ENCODE measurements around the gene FBXL3. TPM values are rescaled to one million over a fixed set of nuclear protein-coding genes. Genes with fewer than 3 reads are reported as not detected.
"Not testable (repeated sequence)": the region's sequence is repeated elsewhere in the genome, so short reads cannot be mapped to it uniquely, and the experiment has no call there.

FBXL3 gene
- total RNA-seq, 1 donor from 2014 or later = 57.7 TPM

DNA sequence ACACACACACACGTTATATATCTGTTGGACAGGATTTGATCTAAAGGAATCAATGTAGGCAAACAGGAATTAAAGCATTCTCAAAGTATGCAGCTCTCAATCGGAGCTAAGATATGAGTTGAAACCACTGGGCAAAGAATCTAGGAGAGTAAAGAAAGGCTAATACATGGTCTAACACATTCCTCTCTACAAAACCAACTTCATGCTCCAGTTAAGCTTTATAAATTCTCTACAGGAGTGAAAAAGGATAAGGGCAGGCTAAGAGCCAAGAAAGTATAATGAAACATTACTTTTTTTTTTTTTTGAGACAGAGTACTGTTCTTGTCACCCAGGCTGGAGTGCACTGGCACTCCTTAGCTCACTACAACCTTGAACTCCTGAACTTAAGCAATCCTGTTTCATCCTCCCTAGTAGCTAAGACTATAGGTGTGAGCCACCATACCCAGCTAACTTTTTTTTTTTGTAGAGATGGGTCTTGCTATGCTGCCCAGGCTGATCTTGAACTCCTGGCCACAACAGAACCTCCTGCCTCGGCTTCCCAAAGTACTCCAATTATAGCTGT lies 10.6 kb downstream of the FBXL3 start:
- TF ChIP-seq, protein P1, sequence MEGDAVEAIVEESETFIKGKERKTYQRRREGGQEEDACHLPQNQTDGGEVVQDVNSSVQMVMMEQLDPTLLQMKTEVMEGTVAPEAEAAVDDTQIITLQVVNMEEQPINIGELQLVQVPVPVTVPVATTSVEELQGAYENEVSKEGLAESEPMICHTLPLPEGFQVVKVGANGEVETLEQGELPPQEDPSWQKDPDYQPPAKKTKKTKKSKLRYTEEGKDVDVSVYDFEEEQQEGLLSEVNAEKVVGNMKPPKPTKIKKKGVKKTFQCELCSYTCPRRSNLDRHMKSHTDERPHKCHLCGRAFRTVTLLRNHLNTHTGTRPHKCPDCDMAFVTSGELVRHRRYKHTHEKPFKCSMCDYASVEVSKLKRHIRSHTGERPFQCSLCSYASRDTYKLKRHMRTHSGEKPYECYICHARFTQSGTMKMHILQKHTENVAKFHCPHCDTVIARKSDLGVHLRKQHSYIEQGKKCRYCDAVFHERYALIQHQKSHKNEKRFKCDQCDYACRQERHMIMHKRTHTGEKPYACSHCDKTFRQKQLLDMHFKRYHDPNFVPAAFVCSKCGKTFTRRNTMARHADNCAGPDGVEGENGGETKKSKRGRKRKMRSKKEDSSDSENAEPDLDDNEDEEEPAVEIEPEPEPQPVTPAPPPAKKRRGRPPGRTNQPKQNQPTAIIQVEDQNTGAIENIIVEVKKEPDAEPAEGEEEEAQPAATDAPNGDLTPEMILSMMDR (IDR thresholded peaks at IDR 0.05) = no peak
- intact Hi-C loops (cut with DNase I) = no loop called here
- peaks cover 72% of the 10 kb centered on the region for H3K36me3 ChIP-seq
- no peak overlapping the region for H3K4me3 ChIP-seq
- H3K27ac ChIP-seq = no peak overlapping the region
- H3K27me3 ChIP-seq (ENCODE audit: low read depth) = no peaks in the 10 kb centered on the region
- DNase-seq = no peak
- ATAC-seq = peak in 1 of 2 donors; percentile 35
- H3K4me1 ChIP-seq = peaks cover 39% of the 10 kb centered on the region
- H3K9me3 ChIP-seq = no peaks in the 10 kb centered on the region

DNA sequence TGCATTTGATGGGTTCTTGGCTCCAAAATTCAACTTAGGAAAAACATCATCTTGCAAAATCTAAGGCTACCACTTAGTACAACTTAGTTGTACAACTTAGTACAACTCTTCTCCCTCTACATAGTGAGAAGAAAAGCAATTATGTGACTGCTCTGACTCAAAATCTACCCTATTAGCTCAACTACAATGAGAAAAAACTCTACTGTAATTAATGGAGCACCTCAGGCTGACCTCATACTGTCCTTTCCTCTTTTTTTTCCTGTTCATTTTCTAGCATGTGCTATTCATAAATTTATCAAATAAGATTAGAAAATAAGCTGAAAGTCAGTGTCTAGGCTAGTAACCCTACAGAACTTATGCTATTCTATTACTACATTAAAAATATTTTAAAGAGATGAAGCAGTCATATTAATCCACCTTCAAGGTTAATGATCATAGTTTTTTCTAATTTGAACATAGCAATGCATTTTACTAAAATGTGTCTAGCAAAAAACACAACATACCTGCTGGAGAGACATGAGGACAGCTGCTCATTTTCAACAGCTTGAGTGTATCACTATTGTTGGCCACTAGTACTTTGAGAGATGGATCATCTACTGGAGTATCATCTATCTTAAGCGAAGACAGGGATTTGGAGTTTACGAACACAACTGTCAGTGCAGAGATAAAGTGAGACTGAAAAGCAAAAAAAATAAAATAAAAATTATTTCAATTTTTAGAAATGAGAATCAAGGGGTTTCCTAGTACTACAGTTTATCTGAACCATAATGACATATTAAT lies 11.9 kb downstream of the FBXL3 start:
- Histone ChIP-seq H3K4me1 (peaks cover 27% of the 10 kb centered on the region), H3K4me3 (no peak overlapping the region), H3K27me3 (ENCODE audit: low read depth) (no peaks in the 10 kb centered on the region), H3K27ac (no peak overlapping the region), H3K36me3 (peaks cover 84% of the 10 kb centered on the region), H3K9me3 (no peaks in the 10 kb centered on the region)
- TF ChIP-seq, protein P1 (IDR thresholded peaks at IDR 0.05) = no peak
- DNase-seq = no peak
- intact Hi-C loops (cut with DNase I) = no loop called here
- no peak for ATAC-seq

GRCh38 chr13:77013853-77014542 lies 13.0 kb downstream of the FBXL3 start:
- ATAC-seq = no peak
- intact Hi-C loops (cut with DNase I) = no loop called here
- TF ChIP-seq, protein P1 (IDR thresholded peaks at IDR 0.05) = no peak
- no peak overlapping the region for H3K4me3 ChIP-seq
- peaks cover 95% of the 10 kb centered on the region for H3K36me3 ChIP-seq
- H3K27me3 ChIP-seq (ENCODE audit: low read depth) = no peaks in the 10 kb centered on the region
- no peak overlapping the region for H3K27ac ChIP-seq
- no peaks in the 10 kb centered on the region for H3K9me3 ChIP-seq
- H3K4me1 ChIP-seq = peaks cover 20% of the 10 kb centered on the region
- no peak for DNase-seq

DNA sequence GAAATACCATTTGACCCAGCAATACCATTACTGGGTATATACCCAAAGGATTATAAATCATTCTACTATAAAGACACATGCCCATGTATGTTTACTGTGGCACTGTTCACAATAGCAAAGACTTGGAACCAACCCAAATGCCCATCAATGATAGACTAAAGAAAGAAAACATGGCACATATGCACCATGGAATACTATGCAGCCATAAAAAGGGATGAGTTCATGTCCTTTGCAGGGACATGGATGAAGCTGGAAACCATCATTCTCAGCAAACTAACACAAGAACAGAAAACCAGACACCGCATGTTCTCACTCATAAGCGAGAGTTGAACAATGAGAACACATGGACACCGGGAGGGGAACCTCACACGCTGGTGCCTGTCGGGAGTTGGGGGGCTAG lies 17.2 kb downstream of the FBXL3 start:
- H3K27ac ChIP-seq, H3K9me3 ChIP-seq: not testable (repeated sequence)

DNA sequence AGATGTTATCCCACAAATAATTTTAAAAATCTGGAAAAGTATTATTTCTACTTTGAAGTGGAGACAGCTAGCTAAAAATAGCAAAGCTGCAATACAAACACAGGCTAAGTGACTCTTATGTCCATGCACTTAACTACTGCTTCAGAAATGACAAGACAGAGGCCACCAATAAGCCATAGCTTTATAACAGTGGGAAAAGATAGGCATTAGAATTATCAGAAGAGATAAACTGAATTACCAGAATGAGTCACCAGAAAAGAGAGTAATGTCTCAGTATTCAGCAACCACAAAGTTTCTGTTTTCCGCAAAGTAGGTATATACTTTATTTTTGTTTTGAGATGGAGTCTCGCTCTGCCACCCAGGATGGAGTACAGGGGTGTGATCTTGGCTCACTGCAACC lies 17.9 kb downstream of the FBXL3 start:
- DNase-seq (no peak), ATAC-seq (peak in 1 of 2 donors; percentile 62)
- Histone ChIP-seq H3K27ac (no peak overlapping the region), H3K27me3 (ENCODE audit: low read depth) (no peaks in the 10 kb centered on the region), H3K9me3 (no peaks in the 10 kb centered on the region), H3K36me3 (peaks cover 81% of the 10 kb centered on the region), H3K4me1 (peaks cover 20% of the 10 kb centered on the region), H3K4me3 (no peak overlapping the region)
- TF ChIP-seq, protein P1 (IDR thresholded peaks at IDR 0.05) = no peak
- intact Hi-C loops (cut with DNase I) = no loop called here

More for the DNA sequence above, 17.2 kb downstream of the FBXL3 start:
- ATAC-seq; DNase-seq; intact Hi-C loops (cut with DNase I); H3K4me3 ChIP-seq; H3K27me3 ChIP-seq (ENCODE audit: low read depth): not testable (repeated sequence)
- peaks cover 20% of the 10 kb centered on the region for H3K4me1 ChIP-seq
- peaks cover 88% of the 10 kb centered on the region for H3K36me3 ChIP-seq

GRCh38 chr13:77008337-77008736 lies 18.6 kb downstream of the FBXL3 start:
- intact Hi-C loops (cut with DNase I) = not testable (repeated sequence)
- peak in 1 of 2 donors; percentile 34 for ATAC-seq

More at GRCh38 chr13:77008337-77008736, 18.6 kb downstream of the FBXL3 start:
- Histone ChIP-seq H3K4me1 (peaks cover 20% of the 10 kb centered on the region), H3K36me3 (peaks cover 74% of the 10 kb centered on the region)
- not testable (repeated sequence) for H3K27me3 ChIP-seq (ENCODE audit: low read depth); H3K27ac ChIP-seq; DNase-seq; H3K4me3 ChIP-seq; H3K9me3 ChIP-seq
